ENCODE measurements around the gene JOSD2. TPM values are rescaled to one million over a fixed set of nuclear protein-coding genes. Genes with fewer than 3 reads are reported as not detected.

JOSD2 gene
- total and polyA plus RNA-seq, 9 of the 15 experiments (the other 6 are each of a cell fraction or from before 2014, with no cell fraction given): 0.06 to 14.4 (median 3.1) TPM

DNA sequence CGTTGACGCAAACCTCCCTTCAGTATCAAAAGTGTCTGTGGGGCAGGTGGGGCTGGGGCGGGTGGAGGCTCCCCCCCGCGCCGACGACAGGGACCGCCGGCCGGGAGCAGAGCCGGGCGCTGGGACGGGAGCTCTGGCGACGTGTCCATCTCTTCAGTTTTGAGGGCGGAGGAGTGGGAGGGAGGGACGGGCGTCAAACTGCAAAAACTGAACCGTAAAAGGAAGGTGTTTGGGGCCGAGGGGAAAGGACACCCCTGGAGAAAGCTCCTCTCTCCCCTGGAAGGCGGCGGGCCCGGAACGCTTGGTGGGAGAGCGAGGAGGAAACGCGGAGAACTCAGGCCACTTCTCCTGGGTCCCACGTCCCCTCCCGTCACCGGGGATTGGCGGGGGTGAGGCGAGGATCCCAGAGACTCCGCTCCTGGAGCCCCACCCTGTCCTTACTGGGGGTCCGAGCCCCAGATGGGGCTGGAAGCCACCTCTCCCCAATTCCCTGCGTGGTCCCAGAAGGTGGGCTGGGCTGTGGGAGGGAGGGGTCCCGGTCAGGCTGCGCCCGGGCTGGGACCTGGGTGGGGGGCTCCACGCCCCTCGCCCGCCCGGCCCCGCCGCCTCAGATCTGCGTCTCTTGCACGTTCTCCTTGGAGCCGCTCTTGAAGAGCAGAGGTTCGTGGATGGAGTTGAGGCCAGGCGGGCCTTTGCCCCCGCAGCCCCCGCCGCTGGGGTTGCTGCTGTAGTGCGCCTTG, 6.1 kb upstream of the JOSD2 start:
- no peaks in the 10 kb centered on the region for H4K20me1 ChIP-seq (replicated peaks; ENCODE audit: control insufficient read depth, insufficient read depth, low read length)
- ChIA-PET POLR2A (no interaction called here), CTCF (ENCODE audit: low intra/inter-chr PET ratio) (no interaction called here)
- H3K9me1 ChIP-seq (ENCODE audit: control insufficient read depth, insufficient read depth, low read length): no peaks in the 10 kb centered on the region
- H2AFZ ChIP-seq (ENCODE audit: low read depth, low read length): no peak overlapping the region
- no peak overlapping the region for H3K4me3 ChIP-seq
- BruUV-seq (replicated peaks): no TSS peak
- DNase-seq (ENCODE audit: extremely low read depth in 1 of 4, low spot score in 3 of 4): no peak
- H3K4me2 ChIP-seq (ENCODE audit: insufficient read depth, low read length): no peak overlapping the region
- no peak overlapping the region for H3K27ac ChIP-seq (ENCODE audit: extremely low read depth, low read depth, low read length)
- H3K79me2 ChIP-seq (ENCODE audit: control insufficient read depth, insufficient read depth, low read length): no peaks in the 10 kb centered on the region
- TF ChIP-seq POLR2AphosphoS2 (IDR thresholded peaks at IDR 0.05; ENCODE audit: low read length) (no peak), FOSL1 (tag; conservative IDR thresholded peaks at IDR 0.05) (no peak), ETV5 (CRISPR knock-in tag; IDR thresholded peaks at IDR 0.05; ENCODE audit: low read depth) (no peak), KDM5B (IDR thresholded peaks at IDR 0.05; ENCODE audit: insufficient replicate concordance, low read depth, low read length) (no peak), NFATC3 (IDR thresholded peaks at IDR 0.05) (no peak), ZNF584 (CRISPR knock-in tag; IDR thresholded peaks at IDR 0.05; ENCODE audit: low read depth) (no peak), PHB2 (IDR thresholded peaks at IDR 0.05; ENCODE audit: low read depth) (no peak), CHCHD3 (CRISPR knock-in tag; IDR thresholded peaks at IDR 0.05) (no peak), POLR2H (tag; IDR thresholded peaks at IDR 0.05; ENCODE audit: low read depth) (no peak), NONO (IDR thresholded peaks at IDR 0.05; ENCODE audit: low read depth in 2 of 2, low read length in 1 of 2) (no peak), ZNF589 (CRISPR knock-in tag; IDR thresholded peaks at IDR 0.05; ENCODE audit: low read depth) (no peak)
- TF ChIP-seq, protein P1, sequence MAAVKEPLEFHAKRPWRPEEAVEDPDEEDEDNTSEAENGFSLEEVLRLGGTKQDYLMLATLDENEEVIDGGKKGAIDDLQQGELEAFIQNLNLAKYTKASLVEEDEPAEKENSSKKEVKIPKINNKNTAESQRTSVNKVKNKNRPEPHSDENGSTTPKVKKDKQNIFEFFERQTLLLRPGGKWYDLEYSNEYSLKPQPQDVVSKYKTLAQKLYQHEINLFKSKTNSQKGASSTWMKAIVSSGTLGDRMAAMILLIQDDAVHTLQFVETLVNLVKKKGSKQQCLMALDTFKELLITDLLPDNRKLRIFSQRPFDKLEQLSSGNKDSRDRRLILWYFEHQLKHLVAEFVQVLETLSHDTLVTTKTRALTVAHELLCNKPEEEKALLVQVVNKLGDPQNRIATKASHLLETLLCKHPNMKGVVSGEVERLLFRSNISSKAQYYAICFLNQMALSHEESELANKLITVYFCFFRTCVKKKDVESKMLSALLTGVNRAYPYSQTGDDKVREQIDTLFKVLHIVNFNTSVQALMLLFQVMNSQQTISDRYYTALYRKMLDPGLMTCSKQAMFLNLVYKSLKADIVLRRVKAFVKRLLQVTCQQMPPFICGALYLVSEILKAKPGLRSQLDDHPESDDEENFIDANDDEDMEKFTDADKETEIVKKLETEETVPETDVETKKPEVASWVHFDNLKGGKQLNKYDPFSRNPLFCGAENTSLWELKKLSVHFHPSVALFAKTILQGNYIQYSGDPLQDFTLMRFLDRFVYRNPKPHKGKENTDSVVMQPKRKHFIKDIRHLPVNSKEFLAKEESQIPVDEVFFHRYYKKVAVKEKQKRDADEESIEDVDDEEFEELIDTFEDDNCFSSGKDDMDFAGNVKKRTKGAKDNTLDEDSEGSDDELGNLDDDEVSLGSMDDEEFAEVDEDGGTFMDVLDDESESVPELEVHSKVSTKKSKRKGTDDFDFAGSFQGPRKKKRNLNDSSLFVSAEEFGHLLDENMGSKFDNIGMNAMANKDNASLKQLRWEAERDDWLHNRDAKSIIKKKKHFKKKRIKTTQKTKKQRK (IDR thresholded peaks at IDR 0.05; ENCODE audit: borderline replicate concordance, low read depth, low read length): no peak
- TF ChIP-seq, protein P2, sequence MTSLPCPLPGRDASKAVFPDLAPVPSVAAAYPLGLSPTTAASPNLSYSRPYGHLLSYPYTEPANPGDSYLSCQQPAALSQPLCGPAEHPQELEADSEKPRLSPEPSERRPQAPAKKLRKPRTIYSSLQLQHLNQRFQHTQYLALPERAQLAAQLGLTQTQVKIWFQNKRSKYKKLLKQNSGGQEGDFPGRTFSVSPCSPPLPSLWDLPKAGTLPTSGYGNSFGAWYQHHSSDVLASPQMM (CRISPR knock-in tag; IDR thresholded peaks at IDR 0.05): no peak
- no peak for ATAC-seq
- H3K9me3 ChIP-seq (replicated peaks; ENCODE audit: control insufficient read depth, insufficient read depth, low read depth, low read length): no peaks in the 10 kb centered on the region
- intact Hi-C loops (cut with micrococcal nuclease) (no loop called here), in situ Hi-C loops (cut with MboI) (no loop called here)
- H3K9ac ChIP-seq (ENCODE audit: insufficient read depth in 1 of 2, low read depth in 2 of 2, low read length in 2 of 2): no peak overlapping the region
- WGBS (ENCODE audit: insufficient coverage, low coverage, missing lambda C conversion rate): 62% methylated on average over 12 of the region's 53 CpGs
- H3K4me1 ChIP-seq (replicated peaks in 1 of 2; ENCODE audit: control insufficient read depth in 2 of 2, insufficient read depth in 2 of 2, low read length in 2 of 2): peaks cover 0 to 43% of the 10 kb centered on the region in 2 experiments; a peak in 2 of 5 replicates
- FAIRE-seq: no peak
- no peaks in the 10 kb centered on the region for H3K36me3 ChIP-seq (ENCODE audit: control insufficient read depth, insufficient read depth, low read length)
- no peaks in the 10 kb centered on the region for H3K27me3 ChIP-seq (ENCODE audit: control insufficient read depth in 2 of 2, insufficient read depth in 2 of 2, low read length in 2 of 2)
